ENCODE results near the gene AHCYL1.

- TF ChIP-seq POLR2AphosphoS5 (IDR thresholded peaks at IDR 0.05) = no peak
- no peak for TF ChIP-seq CTCF (IDR thresholded peaks at IDR 0.05)
Measured at GRCh38 chr1:109996476-109996875, 11.9 kb downstream of the AHCYL1 start.
